K562 (cell line): ENCODE data around the gene SMIM29. TPM values are rescaled to one million over a fixed set of nuclear protein-coding genes. Genes with fewer than 3 reads are reported as not detected.
A peak's percentile ranks its signal among the peaks of the same experiment; 100 is the strongest.

Experiments
- COPS2 ChIP-seq: fragments of 450-650 bp; conservative IDR thresholded peaks from 2 replicates; pipeline ENCODE4 v1.6.1; 2016; ENCODE audit warnings: mild to moderate bottlenecking, moderate library complexity
- DACH1 ChIP-seq: fragments of 450-650 bp; IDR thresholded peaks from 2 replicates; pipeline ENCODE4 v1.6.1; 2018; ENCODE audit not compliant: partially characterized antibody
- GATAD2B ChIP-seq: fragments of 450-650 bp; IDR thresholded peaks from 2 replicates; pipeline ENCODE4 v1.6.1; 2017; ENCODE audit warnings: mild to moderate bottlenecking, borderline replicate concordance
- HDAC1 ChIP-seq, 2 experiments: fragments of 450-650 bp; IDR thresholded peaks; 2 replicates each; pipeline ENCODE4 v1.6.1; 2016 to 2017; ENCODE audit warnings: inconsistent platforms in 1 of 2, mild to moderate bottlenecking in 1 of 2, moderate library complexity in 1 of 2
- JUN ChIP-seq, 2 experiments: sonication (generic) in 1 of 2; formaldehyde crosslinking in 1 of 2; IDR thresholded peaks; 2 replicates each; pipeline versions ENCODE4 v1.6.1 to v1.8.0; 2012 to 2022; ENCODE audit warnings: borderline replicate concordance in 2 of 2, mild to moderate bottlenecking in 2 of 2, improper control_type of control experiment in 1 of 2, low read depth in 1 of 2, low read length in 1 of 2, missing genetic modification reagents in 1 of 2
- L3MBTL2 ChIP-seq: fragments of 450-650 bp; IDR thresholded peaks from 2 replicates; pipeline ENCODE4 v1.6.1; 2016; ENCODE audit warnings: mild to moderate bottlenecking, moderate library complexity
- MAFG ChIP-seq: fragments of 450-650 bp; conservative IDR thresholded peaks from 2 replicates; pipeline ENCODE4 v1.6.1; 2016; ENCODE audit warnings: missing genetic modification characterization, missing compliant biosample characterization
- MEF2D ChIP-seq: conservative IDR thresholded peaks from 2 replicates; pipeline ENCODE4 v1.6.1; 2016; ENCODE audit warnings: low read depth, missing genetic modification characterization, missing compliant biosample characterization
- POLR2B ChIP-seq: fragments of 450-650 bp; IDR thresholded peaks from 2 replicates; pipeline ENCODE4 v1.6.1; 2018; ENCODE audit warnings: low read depth; ENCODE audit not compliant: partially characterized antibody
- POLR2G ChIP-seq: fragments of 200-400 bp; formaldehyde crosslinking; IDR thresholded peaks from 2 replicates; pipeline ENCODE4 v1.6.1; 2017; ENCODE audit warnings: low read depth, mild to moderate bottlenecking, antibody characterized with exemption, low read length, moderate library complexity
- SAP30 ChIP-seq: fragments of 200-600 bp; sonication (generic); IDR thresholded peaks from 2 replicates; pipeline ENCODE4 v1.6.1; 2012; ENCODE audit warnings: borderline replicate concordance, low read depth, mild to moderate bottlenecking, moderate library complexity, low read length, control low read depth, inconsistent platforms; ENCODE audit not compliant: insufficient read depth, poor library complexity, severe bottlenecking
- SIN3A ChIP-seq, 2 experiments: fragments of 150-350 bp in 1 of 2; IDR thresholded peaks; 2 replicates each; pipeline ENCODE4 v1.6.1; 2011 to 2016; ENCODE audit warnings: borderline replicate concordance in 2 of 2, low read depth in 2 of 2, low read length in 2 of 2, mild to moderate bottlenecking in 2 of 2, moderate library complexity in 2 of 2; ENCODE audit not compliant: control insufficient read depth in 1 of 2
- ZNF561 ChIP-seq: fragments of 450-650 bp; formaldehyde crosslinking; conservative IDR thresholded peaks from 2 replicates; pipeline ENCODE4 v1.4.0; 2020; ENCODE audit warnings: mild to moderate bottlenecking, moderate library complexity
- polyA plus RNA-seq, 8 experiments: library from polyadenylated mRNA; depleted of rRNA in 4 of 8; stranded (reverse) in 5 of 8; unstranded in 3 of 8; fragments of >200 nt; fragmentation: Nextera tagmentation in 2 of 8; fragmentation: Illumina TruSeq in 1 of 8; extraction: Ambion mirVana in 2 of 8; extraction: Trizol in 1 of 8; gene quantifications; 2 replicates each; pipeline versions ENCODE4 v1.2.1 to v1.2.3, GENCODE V29; 2011 to 2014; ENCODE audit warnings: inconsistent platforms in 1 of 8, missing spikeins in 1 of 8
- total RNA-seq, 7 experiments: library from RNA; depleted of rRNA in 6 of 7; stranded (reverse); fragments of >200 nt in 6 of 7; fragmentation: Illumina TruSeq in 2 of 7; extraction: Trizol in 2 of 7; gene quantifications; 2 replicates each; pipeline versions ENCODE4 v1.2.1 to v1.2.3, GENCODE V29; 2011 to 2021; ENCODE audit warnings: low replicate concordance in 1 of 7
- TF ChIP-seq, protein P1 (sequence below), 3 experiments: IDR thresholded peaks in 2 of 3; conservative IDR thresholded peaks in 1 of 3; 2 replicates each; pipeline ENCODE4 v1.5.1; 2011 to 2012; ENCODE audit warnings: low read length in 3 of 3, mild to moderate bottlenecking in 3 of 3, control low read depth in 2 of 3, improper control_type of control experiment in 1 of 3, inconsistent platforms in 1 of 3, low read depth in 1 of 3, mixed read lengths in 1 of 3, moderate library complexity in 1 of 3; ENCODE audit not compliant: insufficient read depth in 2 of 3
- TF ChIP-seq, protein P2 (sequence below): fragments of 450-650 bp; formaldehyde crosslinking; IDR thresholded peaks from 2 replicates; pipeline ENCODE4 v1.4.0; 2022; ENCODE audit warnings: missing genetic modification characterization
- TF ChIP-seq, protein P3 (sequence below): IDR thresholded peaks from 2 replicates; pipeline ENCODE4 v1.6.1; 2011; ENCODE audit warnings: borderline replicate concordance, low read depth, mild to moderate bottlenecking, moderate library complexity, low read length; ENCODE audit not compliant: insufficient read depth, poor library complexity, severe bottlenecking
- TF ChIP-seq, protein P4 (sequence below): fragments of 450-650 bp; formaldehyde crosslinking; IDR thresholded peaks from 2 replicates; pipeline ENCODE4 v1.4.0; 2022; ENCODE audit warnings: missing genetic modification characterization

The SMIM29 gene
- total and polyA plus RNA-seq, 9 of the 15 experiments (the other 6 are each of a cell fraction or from before 2014, with no cell fraction given): 6.5 to 36.7 (median 20.9) TPM

DNA sequence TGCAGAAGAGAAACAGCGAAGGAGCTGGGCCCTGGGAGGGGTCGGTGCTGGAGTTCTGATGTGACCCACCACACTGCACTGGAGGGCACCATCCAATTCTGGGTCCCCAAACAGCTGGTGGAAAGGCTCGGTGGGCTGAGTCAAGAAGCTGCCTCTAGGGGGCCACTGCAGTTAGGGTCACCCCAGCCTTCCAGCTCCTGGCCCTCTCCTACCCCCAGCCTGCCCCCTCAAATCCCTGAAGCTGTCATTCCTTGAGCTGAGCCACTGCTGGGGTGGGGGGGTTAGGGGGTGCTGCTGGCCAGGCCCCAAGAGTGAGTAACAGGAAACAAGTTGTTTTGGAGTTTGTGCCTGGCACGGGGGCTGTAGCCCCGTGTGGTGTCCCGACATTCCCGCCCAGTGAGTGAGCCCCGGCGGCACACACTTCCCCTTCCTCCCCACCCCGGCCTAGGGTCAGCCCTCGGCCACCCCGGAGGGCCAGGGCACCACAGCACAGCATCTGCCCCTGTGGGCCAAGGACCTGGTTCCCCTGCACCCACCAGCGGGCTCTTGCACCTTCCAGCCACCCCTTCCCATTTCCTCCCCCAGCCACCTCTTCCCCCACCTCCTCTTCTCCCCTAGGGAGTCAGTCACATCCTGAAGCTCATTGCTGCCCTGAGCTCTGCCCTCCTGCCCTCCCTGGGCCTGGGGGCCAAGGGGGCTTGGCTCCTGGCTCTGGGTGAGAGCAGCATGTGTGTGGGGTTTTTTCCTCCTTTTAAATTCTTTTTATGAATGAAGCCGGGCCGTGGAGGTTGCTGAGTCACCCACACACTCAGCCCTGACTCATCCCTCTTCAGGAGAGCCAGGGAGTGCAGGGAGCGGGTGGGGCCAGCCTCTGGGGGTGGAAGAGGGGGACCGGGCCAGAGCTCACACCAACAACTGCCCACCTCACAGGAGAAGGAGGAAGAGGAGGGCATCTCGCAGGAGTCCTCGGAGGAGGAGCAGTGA, 4.6 kb downstream of the SMIM29 start (continued):
- TF ChIP-seq SIN3A (IDR thresholded peaks at IDR 0.05; ENCODE audit: borderline replicate concordance in 2 of 2, control insufficient read depth in 1 of 2, low read depth in 2 of 2, low read length in 2 of 2) (peak in 1 of 2 experiments; percentile 49; a peak in 1 of 4 replicates), HDAC1 (IDR thresholded peaks at IDR 0.05) (peak in 1 of 2 experiments; percentile 70; a peak in 2 of 4 replicates), DACH1 (peak; percentile 52), ZNF561 (no peak), GATAD2B (peak; percentile 40; the same call in 1 of the 2 replicates), MEF2D (tag) (peak; percentile 31; the same call in 1 of the 2 replicates), COPS2 (no peak), SAP30 (no peak), JUN (IDR thresholded peaks at IDR 0.05; ENCODE audit: borderline replicate concordance, low read depth, low read length) (peak; percentile 98), JUN (CRISPR knock-in tag; IDR thresholded peaks at IDR 0.05; ENCODE audit: borderline replicate concordance) (no peak), POLR2G (peak; percentile 77), POLR2B (peak; percentile 52), MAFG (peak; percentile 98), L3MBTL2 (no peak)
- TF ChIP-seq, protein P1, sequence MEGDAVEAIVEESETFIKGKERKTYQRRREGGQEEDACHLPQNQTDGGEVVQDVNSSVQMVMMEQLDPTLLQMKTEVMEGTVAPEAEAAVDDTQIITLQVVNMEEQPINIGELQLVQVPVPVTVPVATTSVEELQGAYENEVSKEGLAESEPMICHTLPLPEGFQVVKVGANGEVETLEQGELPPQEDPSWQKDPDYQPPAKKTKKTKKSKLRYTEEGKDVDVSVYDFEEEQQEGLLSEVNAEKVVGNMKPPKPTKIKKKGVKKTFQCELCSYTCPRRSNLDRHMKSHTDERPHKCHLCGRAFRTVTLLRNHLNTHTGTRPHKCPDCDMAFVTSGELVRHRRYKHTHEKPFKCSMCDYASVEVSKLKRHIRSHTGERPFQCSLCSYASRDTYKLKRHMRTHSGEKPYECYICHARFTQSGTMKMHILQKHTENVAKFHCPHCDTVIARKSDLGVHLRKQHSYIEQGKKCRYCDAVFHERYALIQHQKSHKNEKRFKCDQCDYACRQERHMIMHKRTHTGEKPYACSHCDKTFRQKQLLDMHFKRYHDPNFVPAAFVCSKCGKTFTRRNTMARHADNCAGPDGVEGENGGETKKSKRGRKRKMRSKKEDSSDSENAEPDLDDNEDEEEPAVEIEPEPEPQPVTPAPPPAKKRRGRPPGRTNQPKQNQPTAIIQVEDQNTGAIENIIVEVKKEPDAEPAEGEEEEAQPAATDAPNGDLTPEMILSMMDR (IDR thresholded peaks at IDR 0.05 in 2 of 3, conservative IDR thresholded peaks at IDR 0.05 in 1 of 3; ENCODE audit: insufficient read depth in 2 of 3, low read depth in 1 of 3, low read length in 3 of 3): peak; percentile 57 to 77 (median 61)
- TF ChIP-seq, protein P2, sequence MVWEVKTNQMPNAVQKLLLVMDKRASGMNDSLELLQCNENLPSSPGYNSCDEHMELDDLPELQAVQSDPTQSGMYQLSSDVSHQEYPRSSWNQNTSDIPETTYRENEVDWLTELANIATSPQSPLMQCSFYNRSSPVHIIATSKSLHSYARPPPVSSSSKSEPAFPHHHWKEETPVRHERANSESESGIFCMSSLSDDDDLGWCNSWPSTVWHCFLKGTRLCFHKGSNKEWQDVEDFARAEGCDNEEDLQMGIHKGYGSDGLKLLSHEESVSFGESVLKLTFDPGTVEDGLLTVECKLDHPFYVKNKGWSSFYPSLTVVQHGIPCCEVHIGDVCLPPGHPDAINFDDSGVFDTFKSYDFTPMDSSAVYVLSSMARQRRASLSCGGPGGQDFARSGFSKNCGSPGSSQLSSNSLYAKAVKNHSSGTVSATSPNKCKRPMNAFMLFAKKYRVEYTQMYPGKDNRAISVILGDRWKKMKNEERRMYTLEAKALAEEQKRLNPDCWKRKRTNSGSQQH: peak; percentile 86
- TF ChIP-seq, protein P3, sequence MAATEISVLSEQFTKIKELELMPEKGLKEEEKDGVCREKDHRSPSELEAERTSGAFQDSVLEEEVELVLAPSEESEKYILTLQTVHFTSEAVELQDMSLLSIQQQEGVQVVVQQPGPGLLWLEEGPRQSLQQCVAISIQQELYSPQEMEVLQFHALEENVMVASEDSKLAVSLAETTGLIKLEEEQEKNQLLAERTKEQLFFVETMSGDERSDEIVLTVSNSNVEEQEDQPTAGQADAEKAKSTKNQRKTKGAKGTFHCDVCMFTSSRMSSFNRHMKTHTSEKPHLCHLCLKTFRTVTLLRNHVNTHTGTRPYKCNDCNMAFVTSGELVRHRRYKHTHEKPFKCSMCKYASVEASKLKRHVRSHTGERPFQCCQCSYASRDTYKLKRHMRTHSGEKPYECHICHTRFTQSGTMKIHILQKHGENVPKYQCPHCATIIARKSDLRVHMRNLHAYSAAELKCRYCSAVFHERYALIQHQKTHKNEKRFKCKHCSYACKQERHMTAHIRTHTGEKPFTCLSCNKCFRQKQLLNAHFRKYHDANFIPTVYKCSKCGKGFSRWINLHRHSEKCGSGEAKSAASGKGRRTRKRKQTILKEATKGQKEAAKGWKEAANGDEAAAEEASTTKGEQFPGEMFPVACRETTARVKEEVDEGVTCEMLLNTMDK: peak; percentile 52
- TF ChIP-seq, protein P4, sequence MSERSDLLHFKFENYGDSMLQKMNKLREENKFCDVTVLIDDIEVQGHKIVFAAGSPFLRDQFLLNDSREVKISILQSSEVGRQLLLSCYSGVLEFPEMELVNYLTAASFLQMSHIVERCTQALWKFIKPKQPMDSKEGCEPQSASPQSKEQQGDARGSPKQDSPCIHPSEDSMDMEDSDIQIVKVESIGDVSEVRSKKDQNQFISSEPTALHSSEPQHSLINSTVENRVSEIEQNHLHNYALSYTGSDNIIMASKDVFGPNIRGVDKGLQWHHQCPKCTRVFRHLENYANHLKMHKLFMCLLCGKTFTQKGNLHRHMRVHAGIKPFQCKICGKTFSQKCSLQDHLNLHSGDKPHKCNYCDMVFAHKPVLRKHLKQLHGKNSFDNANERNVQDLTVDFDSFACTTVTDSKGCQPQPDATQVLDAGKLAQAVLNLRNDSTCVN (CRISPR knock-in tag): peak; percentile 29; the same call in 1 of the 2 replicates
